Heart left ventricle (tissue), 13 donors: Measurements from ENCODE around the gene SLC22A23.

Experiments
- POLR2A ChIP-seq, 2 donors: fragments of 450-650 bp; IDR thresholded peaks; one replicate each; pipeline ENCODE4 v1.6.1; 2017; ENCODE audit warnings: antibody characterized with exemption in 2 of 2, mild to moderate bottlenecking in 2 of 2, moderate library complexity in 2 of 2
- TF ChIP-seq, protein P1 (sequence below), 12 donors: fragments of 200-600 bp; sonication (generic) in 4 of 12; IDR thresholded peaks; one replicate each; pipeline versions ENCODE4 v1.5.0 to v1.8.0; 2018 to 2022; ENCODE audit warnings: antibody characterized with exemption in 12 of 12, mild to moderate bottlenecking in 5 of 12
- donor health status: ischemic (EF 13 %, LVEDD 7.1; RV severe dilation, severe dysfunction).
- donor health status: DM: no; HTN: yes; CAD: no.
- donor health status: DM: no; HTN: no; CAD: no.
- donor health status: ischemic (EF 25% LVEDD 6.9; RV normal size, moderate dysfunction).
- donor health status: ischemic (EF 25% LVEDD 5.7; RV mildly dilated, moderate dysfunction).
- donor health status: ischemic (EF 35%, LVEDD 5.7; RV mildly dilated, moderate dysfunction).
- donor health status: nonischemic (EF 11% LVEDD 7.7; RV severe dilation, severe dysfunction).
- donor health status: DM: yes; HTN: yes; CAD: no.
- donor health status: PGD.
- donor health status: ischemic (EF 29% LVEDD 5.4; RV normal size, mild dysfunction).
- donor health status: nonischemic (EF 23%, LVEDD 6.1; RV moderate dilation, normal function).

GRCh38 chr6:3278691-3279090 lies 178.2 kb downstream of the SLC22A23 start:
- TF ChIP-seq, protein P1, sequence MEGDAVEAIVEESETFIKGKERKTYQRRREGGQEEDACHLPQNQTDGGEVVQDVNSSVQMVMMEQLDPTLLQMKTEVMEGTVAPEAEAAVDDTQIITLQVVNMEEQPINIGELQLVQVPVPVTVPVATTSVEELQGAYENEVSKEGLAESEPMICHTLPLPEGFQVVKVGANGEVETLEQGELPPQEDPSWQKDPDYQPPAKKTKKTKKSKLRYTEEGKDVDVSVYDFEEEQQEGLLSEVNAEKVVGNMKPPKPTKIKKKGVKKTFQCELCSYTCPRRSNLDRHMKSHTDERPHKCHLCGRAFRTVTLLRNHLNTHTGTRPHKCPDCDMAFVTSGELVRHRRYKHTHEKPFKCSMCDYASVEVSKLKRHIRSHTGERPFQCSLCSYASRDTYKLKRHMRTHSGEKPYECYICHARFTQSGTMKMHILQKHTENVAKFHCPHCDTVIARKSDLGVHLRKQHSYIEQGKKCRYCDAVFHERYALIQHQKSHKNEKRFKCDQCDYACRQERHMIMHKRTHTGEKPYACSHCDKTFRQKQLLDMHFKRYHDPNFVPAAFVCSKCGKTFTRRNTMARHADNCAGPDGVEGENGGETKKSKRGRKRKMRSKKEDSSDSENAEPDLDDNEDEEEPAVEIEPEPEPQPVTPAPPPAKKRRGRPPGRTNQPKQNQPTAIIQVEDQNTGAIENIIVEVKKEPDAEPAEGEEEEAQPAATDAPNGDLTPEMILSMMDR (IDR thresholded peaks at IDR 0.05) = no peak
- TF ChIP-seq POLR2A (IDR thresholded peaks at IDR 0.05) = no peak
